GM20000 (cell line): ENCODE data around the gene ZNF408.

Experiments
- DNase-seq: peaks from one replicate; pipeline ENCODE4 v3.0.0; 2012; ENCODE audit warnings: low spot score
- TF ChIP-seq, protein P1 (sequence below): IDR thresholded peaks from 2 replicates; pipeline ENCODE4 v1.5.1; 2012; ENCODE audit warnings: mild to moderate bottlenecking, control low read depth; ENCODE audit errors: extremely low read depth, missing control alignments

ZNF408 gene

DNA sequence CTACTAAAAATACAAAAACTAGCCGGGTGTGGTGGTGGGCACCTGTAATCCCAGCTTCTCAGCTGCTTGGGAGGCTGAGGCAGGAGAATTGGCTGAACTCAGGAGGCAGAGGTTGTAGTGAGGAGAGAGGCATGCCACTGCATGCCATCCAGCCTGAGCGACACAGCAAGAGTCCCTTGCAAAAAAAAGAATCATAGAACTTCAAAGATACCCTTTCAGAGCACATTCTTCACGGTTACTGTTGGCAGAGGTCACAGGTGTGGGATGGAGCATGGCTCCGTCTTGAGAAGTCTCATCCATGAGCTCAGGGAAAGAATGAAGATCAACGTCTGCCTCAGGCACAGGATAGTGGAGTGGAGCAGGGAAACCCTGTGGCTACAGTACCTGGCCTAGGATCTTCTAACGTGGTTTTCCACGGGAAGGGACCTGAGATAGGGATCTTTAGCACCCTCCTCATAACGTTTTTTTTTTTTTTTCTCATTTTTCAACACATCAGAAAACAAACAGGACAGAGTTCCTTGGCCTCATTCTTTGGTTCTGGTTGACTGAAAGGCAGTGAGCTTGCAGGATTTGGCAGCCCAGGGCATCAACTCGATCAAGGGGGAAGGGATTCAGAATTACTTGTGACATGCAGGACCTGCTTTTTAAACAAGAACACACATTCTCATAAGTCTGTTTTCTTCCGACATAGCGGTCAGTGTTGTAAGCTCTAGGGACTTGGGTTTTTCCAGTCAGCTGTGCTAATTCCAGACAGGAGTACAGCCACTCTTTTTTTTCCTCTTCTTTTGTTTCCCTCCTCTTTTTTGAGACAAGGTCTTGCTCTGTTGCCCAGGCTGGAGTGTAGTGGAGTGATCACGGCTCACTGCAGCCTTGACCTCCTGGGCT lies 41.0 kb downstream of the ZNF408 start:
- TF ChIP-seq, protein P1, sequence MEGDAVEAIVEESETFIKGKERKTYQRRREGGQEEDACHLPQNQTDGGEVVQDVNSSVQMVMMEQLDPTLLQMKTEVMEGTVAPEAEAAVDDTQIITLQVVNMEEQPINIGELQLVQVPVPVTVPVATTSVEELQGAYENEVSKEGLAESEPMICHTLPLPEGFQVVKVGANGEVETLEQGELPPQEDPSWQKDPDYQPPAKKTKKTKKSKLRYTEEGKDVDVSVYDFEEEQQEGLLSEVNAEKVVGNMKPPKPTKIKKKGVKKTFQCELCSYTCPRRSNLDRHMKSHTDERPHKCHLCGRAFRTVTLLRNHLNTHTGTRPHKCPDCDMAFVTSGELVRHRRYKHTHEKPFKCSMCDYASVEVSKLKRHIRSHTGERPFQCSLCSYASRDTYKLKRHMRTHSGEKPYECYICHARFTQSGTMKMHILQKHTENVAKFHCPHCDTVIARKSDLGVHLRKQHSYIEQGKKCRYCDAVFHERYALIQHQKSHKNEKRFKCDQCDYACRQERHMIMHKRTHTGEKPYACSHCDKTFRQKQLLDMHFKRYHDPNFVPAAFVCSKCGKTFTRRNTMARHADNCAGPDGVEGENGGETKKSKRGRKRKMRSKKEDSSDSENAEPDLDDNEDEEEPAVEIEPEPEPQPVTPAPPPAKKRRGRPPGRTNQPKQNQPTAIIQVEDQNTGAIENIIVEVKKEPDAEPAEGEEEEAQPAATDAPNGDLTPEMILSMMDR = no peak

DNA sequence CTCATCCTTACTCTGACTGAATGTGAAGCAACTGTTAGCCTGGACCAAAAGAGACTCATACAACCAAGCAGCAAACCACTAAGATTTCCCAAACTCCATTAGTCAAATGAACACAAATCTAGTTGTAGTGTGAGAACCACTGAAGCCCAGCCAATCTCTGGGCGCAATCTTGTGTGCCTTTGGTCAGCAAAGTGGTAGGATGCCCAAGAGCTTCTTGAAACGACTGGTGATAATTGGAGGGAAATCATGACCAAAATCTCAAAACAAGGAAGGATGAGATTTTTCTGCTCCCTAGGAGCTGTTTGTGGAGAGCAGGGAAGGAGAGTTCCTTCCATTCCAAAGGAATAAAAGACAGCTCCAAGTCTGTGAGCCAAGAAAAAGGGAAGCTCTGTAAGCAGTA lies 42.2 kb downstream of the ZNF408 start:
- TF ChIP-seq, protein P1 = no peak
- DNase-seq = no peak

More for the DNA sequence above, 41.0 kb downstream of the ZNF408 start:
- DNase-seq = no peak

DNA sequence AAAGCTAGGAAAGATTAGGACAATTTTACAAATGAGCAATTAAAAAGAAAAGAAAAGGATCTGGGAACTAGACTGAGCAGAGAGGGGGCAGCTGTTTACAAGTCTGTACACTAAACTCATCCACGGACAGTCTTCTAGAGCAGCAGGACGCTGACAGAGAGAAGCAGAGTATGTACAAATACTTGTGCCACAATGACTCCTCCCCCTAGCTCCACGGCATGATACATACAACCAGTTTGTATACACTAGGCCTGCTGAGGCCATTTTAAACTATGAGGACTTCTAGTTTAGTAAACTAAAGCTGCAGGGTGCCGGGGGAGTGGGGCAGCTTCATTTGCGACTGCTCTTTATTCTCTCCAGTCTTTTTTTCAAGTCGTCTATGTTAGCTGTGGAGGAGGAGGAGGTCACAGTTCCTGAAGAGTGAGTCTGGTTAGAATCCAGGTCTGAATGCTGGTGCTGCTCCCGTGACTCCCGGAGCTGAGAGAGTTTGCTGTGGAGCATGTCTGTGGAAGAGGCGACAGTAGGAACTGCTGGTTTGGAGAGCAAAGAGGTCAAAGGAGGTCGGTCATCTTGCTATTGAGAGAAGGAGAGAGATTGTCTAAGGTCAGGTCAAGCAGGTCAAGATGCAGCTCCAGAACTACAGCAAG lies 43.0 kb downstream of the ZNF408 start:
- DNase-seq = no peak
- TF ChIP-seq, protein P1 = no peak

DNA sequence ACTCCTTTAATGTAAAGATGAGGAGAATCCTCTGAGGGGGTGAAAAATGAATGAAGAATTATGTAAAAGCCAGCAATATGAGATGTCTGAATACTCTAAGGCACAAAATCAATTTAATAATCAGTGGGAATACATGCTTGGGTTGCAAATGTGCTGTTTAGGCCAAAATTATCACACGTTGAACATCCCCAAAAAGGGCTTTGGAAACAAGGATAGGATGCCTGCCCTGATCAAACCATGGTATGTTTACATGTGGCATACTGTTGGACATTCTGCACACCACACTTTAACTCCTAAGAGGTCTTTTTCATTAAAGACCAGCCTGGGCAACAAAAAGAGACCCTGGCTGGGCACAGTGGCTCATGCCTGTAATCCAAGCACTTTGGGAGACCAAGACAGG lies 44.5 kb downstream of the ZNF408 start:
- DNase-seq = no peak
- TF ChIP-seq, protein P1 = no peak

DNA sequence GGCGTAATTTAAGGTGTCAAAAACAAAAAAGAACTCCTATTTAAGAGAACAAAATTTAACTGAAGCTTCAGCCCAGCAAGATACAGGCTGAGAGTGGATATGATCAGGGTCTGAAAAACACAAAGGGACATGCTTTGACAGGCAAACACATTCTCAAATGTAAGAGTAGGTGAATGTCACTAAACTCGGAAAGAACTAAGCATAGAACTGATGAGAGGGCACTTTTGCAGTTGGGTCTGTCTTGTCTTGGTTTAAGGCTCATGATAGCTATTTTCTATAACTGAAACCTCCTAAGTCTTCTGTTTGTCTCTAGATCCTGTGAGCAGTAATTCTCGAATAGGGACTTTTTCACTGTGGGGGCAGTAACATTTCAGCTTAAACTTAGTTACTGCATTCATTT lies 45.2 kb downstream of the ZNF408 start:
- TF ChIP-seq, protein P1 = no peak
- no peak for DNase-seq

DNA sequence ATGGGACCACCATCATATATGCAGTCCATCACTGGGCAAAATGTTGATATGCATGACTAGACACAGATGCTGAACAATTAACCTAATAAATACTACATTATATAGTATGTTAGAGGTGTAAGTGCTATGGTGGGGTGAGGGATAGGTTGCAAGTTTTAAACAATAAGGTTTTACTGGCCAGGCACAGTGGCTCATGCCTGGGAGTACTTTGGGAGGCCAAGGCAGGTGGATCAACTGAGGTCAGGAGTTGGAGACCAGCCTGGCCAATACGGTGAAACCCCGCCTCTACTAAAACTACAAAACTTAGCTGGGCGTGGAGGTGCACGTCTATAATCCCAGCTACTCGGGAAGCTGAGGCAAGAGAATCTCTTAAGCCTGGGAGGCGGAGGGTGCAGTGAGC lies 46.3 kb downstream of the ZNF408 start:
- TF ChIP-seq, protein P1 = no peak
- no peak for DNase-seq
